NCI-H2171 (cell line): Measurements from ENCODE around the gene AP4E1.
"Not testable (repeated sequence)": the region's sequence is repeated elsewhere in the genome, so short reads cannot be mapped to it uniquely, and the experiment has no call there.

Experiments used
- DNase-seq: peaks from one replicate; lab custom pipeline; 2025; lab: John Stamatoyannopoulos, UW

Gene AP4E1

GRCh38 chr15:50945725-50946124 lies 37.2 kb downstream of the AP4E1 start:
- DNase-seq, result no peak

- DNase-seq, result not testable (repeated sequence)
Observed at GRCh38 chr15:50950745-50951144, 42.3 kb downstream of the AP4E1 start.

- DNase-seq, result no peak
Observed at GRCh38 chr15:50953302-50953701, 44.8 kb downstream of the AP4E1 start.

- not testable (repeated sequence) for DNase-seq
Observed at GRCh38 chr15:50954837-50955236, 46.4 kb downstream of the AP4E1 start.

- DNase-seq, result no peak
Observed at GRCh38 chr15:50959717-50960116, 51.2 kb downstream of the AP4E1 start.

- no peak for DNase-seq
Observed at GRCh38 chr15:50964075-50964474, 55.6 kb downstream of the AP4E1 start.

GRCh38 chr15:50968353-50968752 lies 59.9 kb downstream of the AP4E1 start:
- no peak for DNase-seq

- no peak for DNase-seq
Observed at GRCh38 chr15:50970524-50970923, 62.0 kb downstream of the AP4E1 start.

- no peak for DNase-seq
Observed at GRCh38 chr15:50971115-50971514, 62.6 kb downstream of the AP4E1 start.

- DNase-seq, result no peak
Observed at GRCh38 chr15:50971542-50971941, 63.1 kb downstream of the AP4E1 start.

- DNase-seq, result no peak
Observed at GRCh38 chr15:50973605-50974004, 65.1 kb downstream of the AP4E1 start.

GRCh38 chr15:50977162-50977561 lies 68.7 kb downstream of the AP4E1 start:
- DNase-seq, result no peak

GRCh38 chr15:50978580-50978979 lies 70.1 kb downstream of the AP4E1 start:
- no peak for DNase-seq

GRCh38 chr15:50979041-50979440 lies 70.6 kb downstream of the AP4E1 start:
- DNase-seq, result no peak

GRCh38 chr15:50993598-50993997 lies 85.1 kb downstream of the AP4E1 start:
- DNase-seq, result no peak

- no peak for DNase-seq
Observed at GRCh38 chr15:50996641-50997040, 88.2 kb downstream of the AP4E1 start.

GRCh38 chr15:50997371-50998051 lies 89.0 kb downstream of the AP4E1 start:
- no peak for DNase-seq

GRCh38 chr15:51004103-51004551 lies 95.6 kb downstream of the AP4E1 start:
- DNase-seq, result no peak

- DNase-seq, result no peak
Observed at GRCh38 chr15:51006336-51006985, 98.0 kb downstream of the AP4E1 start.

GRCh38 chr15:51007131-51007666 lies 98.7 kb downstream of the AP4E1 start:
- no peak for DNase-seq

- DNase-seq, result no peak
Observed at GRCh38 chr15:51011212-51011611, 102.7 kb downstream of the AP4E1 start.

- DNase-seq, result no peak
Observed at GRCh38 chr15:51016615-51017014, 108.1 kb downstream of the AP4E1 start.

GRCh38 chr15:51022206-51022605 lies 113.7 kb downstream of the AP4E1 start:
- no peak for DNase-seq
